HepG2 (cell line): ENCODE results near the gene MEF2B.

ENCODE experiments used
- CTCF ChIP-seq: sonication (generic); formaldehyde crosslinking; IDR thresholded peaks from 2 replicates; pipeline ENCODE4 v1.5.0; 2020; ENCODE audit warnings: mild to moderate bottlenecking, missing genetic modification reagents, moderate library complexity
- RBM39 ChIP-seq: fragments of 200-400 bp; formaldehyde crosslinking; IDR thresholded peaks from one replicate; pipeline ENCODE4 v1.6.1; 2018; ENCODE audit warnings: antibody characterized with exemption, mild to moderate bottlenecking, low read depth, low read length; ENCODE audit not compliant: poor library complexity, severe bottlenecking
- ZNF101 ChIP-seq: sonication (generic); formaldehyde crosslinking; IDR thresholded peaks from 2 replicates; pipeline ENCODE4 v1.4.0; 2020; ENCODE audit warnings: mild to moderate bottlenecking, low read depth, missing genetic modification reagents, borderline replicate concordance

GRCh38 chr19:19204181-19204580 is 34.1 kb upstream of the MEF2B start:
- TF ChIP-seq ZNF101 (CRISPR knock-in tag) (no peak), CTCF (no peak), RBM39 (no peak)
